ENCODE results near the gene MUC5AC.
A peak's percentile ranks its signal among the peaks of the same experiment; 100 is the strongest.

MUC5AC gene

GRCh38 chr11:1126935-1127663 is 30.7 kb upstream of the MUC5AC start:
- no peaks in the 10 kb centered on the region for H3K4me1 Mint-ChIP-seq
- H3K4me3 Mint-ChIP-seq = no peak overlapping the region
- H3K27ac Mint-ChIP-seq (ENCODE audit: low read depth) = no peak overlapping the region

DNA sequence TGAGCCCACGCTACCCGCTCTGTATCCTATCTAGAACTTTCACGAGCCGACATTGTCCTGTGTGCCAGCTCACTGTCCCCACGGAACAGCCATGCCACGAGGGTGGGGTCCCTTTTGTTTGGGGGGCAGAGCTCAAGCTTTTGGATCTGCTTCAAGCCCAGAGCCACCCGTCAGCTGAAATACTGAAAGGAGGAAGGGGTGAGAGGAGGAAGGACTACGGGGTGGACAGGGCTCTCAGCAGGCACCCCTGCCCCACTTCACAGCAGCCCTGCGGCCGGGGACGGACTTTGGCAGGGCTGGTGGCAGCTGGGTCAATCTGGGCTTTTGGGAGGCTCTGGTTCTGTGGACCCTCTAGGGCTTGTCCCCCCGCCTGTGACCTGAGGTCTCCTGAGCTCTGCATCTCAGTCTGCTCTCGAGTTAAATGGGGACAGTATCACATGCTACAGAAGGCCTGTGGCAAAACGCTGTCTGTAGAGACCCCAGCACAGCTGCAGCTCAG is 30.0 kb upstream of the MUC5AC start:
- Mint-ChIP-seq H3K27ac (ENCODE audit: low read depth) (no peak overlapping the region), H3K27me3 (peaks cover 16% of the 10 kb centered on the region), H3K4me1 (no peaks in the 10 kb centered on the region), H3K9me3 (peaks cover 16% of the 10 kb centered on the region), H3K4me3 (no peak overlapping the region), H3K36me3 (ENCODE audit: insufficient read depth) (peaks cover 2% of the 10 kb centered on the region)
- peak in 1 of 2 donors; percentile 4 for DNase-seq (ENCODE audit: low spot score in 2 of 2)
- ATAC-seq (replicated peaks; ENCODE audit: extremely low read depth, poor library complexity, severe bottlenecking) = no peak

More at GRCh38 chr11:1126935-1127663, 30.7 kb upstream of the MUC5AC start:
- peaks cover 10% of the 10 kb centered on the region for H3K27me3 Mint-ChIP-seq
- no peak for ATAC-seq (replicated peaks; ENCODE audit: extremely low read depth, poor library complexity, severe bottlenecking)
- no peak for DNase-seq (ENCODE audit: low spot score in 2 of 2)
- H3K36me3 Mint-ChIP-seq (ENCODE audit: insufficient read depth) = peaks cover 2% of the 10 kb centered on the region
- H3K9me3 Mint-ChIP-seq = peaks cover 14% of the 10 kb centered on the region

GRCh38 chr11:1128311-1129142 is 29.2 kb upstream of the MUC5AC start:
- Mint-ChIP-seq H3K27me3 (peaks cover 21% of the 10 kb centered on the region), H3K27ac (ENCODE audit: low read depth) (no peak overlapping the region), H3K36me3 (ENCODE audit: insufficient read depth) (peaks cover 2% of the 10 kb centered on the region), H3K4me1 (no peaks in the 10 kb centered on the region), H3K9me3 (peaks cover 19% of the 10 kb centered on the region), H3K4me3 (no peak overlapping the region)
- DNase-seq (ENCODE audit: low spot score in 2 of 2) = no peak
- no peak for ATAC-seq (replicated peaks; ENCODE audit: extremely low read depth, poor library complexity, severe bottlenecking)

GRCh38 chr11:1129143-1129610 is 28.6 kb upstream of the MUC5AC start:
- Mint-ChIP-seq H3K27me3 (peaks cover 27% of the 10 kb centered on the region), H3K9me3 (peaks cover 20% of the 10 kb centered on the region), H3K4me3 (no peak overlapping the region), H3K4me1 (no peaks in the 10 kb centered on the region), H3K36me3 (ENCODE audit: insufficient read depth) (peaks cover 2% of the 10 kb centered on the region), H3K27ac (ENCODE audit: low read depth) (no peak overlapping the region)
- DNase-seq (ENCODE audit: low spot score in 2 of 2) (no peak), ATAC-seq (replicated peaks; ENCODE audit: extremely low read depth, poor library complexity, severe bottlenecking) (no peak)

DNA sequence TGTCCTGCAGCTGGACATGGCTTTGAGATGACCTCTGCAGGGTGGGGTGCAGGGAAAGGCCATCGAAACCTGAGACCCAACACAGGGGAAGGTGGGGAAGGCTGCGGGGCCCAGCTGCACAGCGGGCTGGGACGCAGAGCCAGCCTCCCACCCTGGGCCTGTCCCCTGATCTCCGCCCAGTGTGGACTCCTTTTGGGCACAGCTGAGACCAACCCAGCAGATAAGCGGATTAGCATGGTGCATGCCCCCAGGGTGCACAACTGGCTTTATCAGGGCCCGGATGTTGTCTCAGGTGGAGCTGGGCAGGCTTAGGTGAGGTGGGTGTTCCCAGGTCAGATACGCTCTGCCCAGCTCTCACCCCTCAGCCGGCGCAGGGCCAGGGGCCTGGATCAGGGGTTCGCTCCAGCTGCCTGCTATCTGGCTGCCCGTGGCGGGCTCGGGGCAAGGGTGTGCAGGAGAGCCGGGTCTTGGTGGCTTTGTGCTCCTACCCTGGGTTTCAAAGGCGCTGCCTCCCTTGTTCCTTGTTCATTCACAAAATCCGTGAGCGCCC is 28.1 kb upstream of the MUC5AC start:
- peak in 1 of 2 donors; percentile 11 for DNase-seq (ENCODE audit: low spot score in 2 of 2)
- H3K9me3 Mint-ChIP-seq = peaks cover 20% of the 10 kb centered on the region
- H3K36me3 Mint-ChIP-seq (ENCODE audit: insufficient read depth) = peaks cover 2% of the 10 kb centered on the region
- H3K27ac Mint-ChIP-seq (ENCODE audit: low read depth) = no peak overlapping the region
- ATAC-seq (replicated peaks; ENCODE audit: extremely low read depth, poor library complexity, severe bottlenecking) = no peak
- H3K27me3 Mint-ChIP-seq = peaks cover 32% of the 10 kb centered on the region
- no peaks in the 10 kb centered on the region for H3K4me1 Mint-ChIP-seq
- H3K4me3 Mint-ChIP-seq = no peak overlapping the region

DNA sequence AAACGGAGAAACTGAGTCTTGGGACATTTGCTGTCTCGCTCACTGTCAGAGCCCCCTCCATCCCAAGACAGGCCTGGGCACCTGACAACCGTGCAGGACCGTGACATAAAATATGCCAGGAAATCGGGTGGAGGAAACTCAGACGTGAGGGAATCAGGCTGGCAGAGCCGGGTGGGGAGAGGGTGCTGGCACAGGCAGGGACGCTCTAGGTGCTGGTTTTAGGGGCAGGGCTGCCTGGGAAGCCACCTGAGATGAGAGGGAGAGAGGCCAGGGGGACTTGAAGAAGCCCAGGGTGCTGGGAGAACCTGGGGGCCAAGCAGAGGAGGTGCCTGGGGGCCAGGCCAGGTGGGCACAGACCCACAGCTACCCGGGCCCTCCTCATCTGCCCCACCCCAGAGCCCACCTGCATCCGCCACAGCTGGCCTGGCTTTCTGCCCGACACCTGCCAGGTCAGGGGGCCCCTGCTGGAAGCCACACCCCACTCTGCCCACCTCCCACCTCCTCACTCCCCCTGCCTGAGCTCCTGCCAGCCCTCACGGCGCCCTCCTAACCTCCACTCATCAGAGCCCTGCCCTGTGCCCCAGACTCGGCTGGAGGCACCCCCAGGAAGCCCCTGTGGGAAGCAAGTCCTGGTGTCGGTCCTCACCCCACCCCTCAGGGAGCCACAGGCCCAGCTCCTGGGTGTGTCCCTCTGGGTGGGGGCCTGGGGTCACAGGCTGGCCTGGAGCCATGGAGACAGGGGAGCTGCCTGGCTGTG is 27.3 kb upstream of the MUC5AC start:
- no peaks in the 10 kb centered on the region for H3K4me1 Mint-ChIP-seq
- no peak overlapping the region for H3K4me3 Mint-ChIP-seq
- ATAC-seq (replicated peaks; ENCODE audit: extremely low read depth, poor library complexity, severe bottlenecking) (no peak), DNase-seq (ENCODE audit: low spot score in 2 of 2) (peak in 1 of 2 donors; percentile 9)
- H3K27ac Mint-ChIP-seq (ENCODE audit: low read depth) = no peak overlapping the region
- peaks cover 18% of the 10 kb centered on the region for H3K9me3 Mint-ChIP-seq
- H3K27me3 Mint-ChIP-seq = peaks cover 38% of the 10 kb centered on the region
- H3K36me3 Mint-ChIP-seq (ENCODE audit: insufficient read depth) = no peaks in the 10 kb centered on the region

GRCh38 chr11:1131033-1131911 is 26.5 kb upstream of the MUC5AC start:
- Mint-ChIP-seq H3K27ac (ENCODE audit: low read depth) (no peak overlapping the region), H3K4me3 (no peak overlapping the region), H3K27me3 (peaks cover 38% of the 10 kb centered on the region), H3K36me3 (ENCODE audit: insufficient read depth) (no peaks in the 10 kb centered on the region), H3K4me1 (no peaks in the 10 kb centered on the region), H3K9me3 (peaks cover 18% of the 10 kb centered on the region)
- DNase-seq (ENCODE audit: low spot score in 2 of 2) (peak in 1 of 2 donors; percentile 9), ATAC-seq (replicated peaks; ENCODE audit: extremely low read depth, poor library complexity, severe bottlenecking) (no peak)

DNA sequence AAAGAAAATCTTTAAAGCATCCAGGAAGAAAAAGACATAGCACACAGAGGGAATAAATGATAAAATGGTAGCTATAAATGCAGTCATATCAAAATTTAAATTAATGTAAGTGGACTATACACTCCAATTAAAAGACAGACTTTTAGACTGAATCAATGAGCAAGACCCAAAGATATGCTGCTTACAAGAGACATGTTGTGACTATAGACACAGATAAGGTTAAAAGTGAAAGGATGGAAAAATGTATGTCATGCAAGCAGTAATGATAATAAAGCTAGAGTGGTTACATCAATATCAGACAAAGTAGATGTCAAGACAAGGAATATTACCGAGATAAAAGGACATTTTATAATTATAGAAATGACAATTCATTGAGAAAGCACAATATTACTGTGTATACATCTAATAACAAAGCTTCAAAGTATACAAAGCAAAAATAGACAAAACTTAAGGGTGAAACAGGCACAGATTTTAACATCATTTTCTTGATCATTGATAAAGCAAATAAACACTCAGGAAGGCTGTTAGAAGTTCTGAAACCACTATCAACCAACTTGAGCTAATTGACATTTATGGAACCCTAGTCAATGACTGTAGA is 22.8 kb upstream of the MUC5AC start:
- no peak overlapping the region for H3K27ac Mint-ChIP-seq (ENCODE audit: low read depth)
- peaks cover 52% of the 10 kb centered on the region for H3K27me3 Mint-ChIP-seq
- no peak for ATAC-seq (replicated peaks; ENCODE audit: extremely low read depth, poor library complexity, severe bottlenecking)
- peaks cover 18% of the 10 kb centered on the region for H3K9me3 Mint-ChIP-seq
- H3K4me1 Mint-ChIP-seq = no peaks in the 10 kb centered on the region
- no peak overlapping the region for H3K4me3 Mint-ChIP-seq
- no peaks in the 10 kb centered on the region for H3K36me3 Mint-ChIP-seq (ENCODE audit: insufficient read depth)
- DNase-seq (ENCODE audit: low spot score in 2 of 2) = no peak

GRCh38 chr11:1138097-1138496 is 19.7 kb upstream of the MUC5AC start:
- ATAC-seq (replicated peaks; ENCODE audit: extremely low read depth, poor library complexity, severe bottlenecking) (no peak), DNase-seq (ENCODE audit: low spot score in 2 of 2) (no peak)
- Mint-ChIP-seq H3K27me3 (peaks cover 39% of the 10 kb centered on the region), H3K27ac (ENCODE audit: low read depth) (no peak overlapping the region), H3K4me3 (no peak overlapping the region), H3K4me1 (no peaks in the 10 kb centered on the region), H3K9me3 (peaks cover 26% of the 10 kb centered on the region), H3K36me3 (ENCODE audit: insufficient read depth) (no peaks in the 10 kb centered on the region)

- Mint-ChIP-seq H3K9me3 (peaks cover 26% of the 10 kb centered on the region), H3K36me3 (ENCODE audit: insufficient read depth) (no peaks in the 10 kb centered on the region), H3K4me1 (no peaks in the 10 kb centered on the region), H3K27me3 (peaks cover 28% of the 10 kb centered on the region), H3K4me3 (no peak overlapping the region), H3K27ac (ENCODE audit: low read depth) (no peak overlapping the region)
- ATAC-seq (replicated peaks; ENCODE audit: extremely low read depth, poor library complexity, severe bottlenecking) (no peak), DNase-seq (ENCODE audit: low spot score in 2 of 2) (peak in 1 of 2 donors; percentile 9)
Observed at GRCh38 chr11:1139441-1140083, 18.2 kb upstream of the MUC5AC start.
